Right atrium auricular region (tissue), 2 donors: Measurements from ENCODE around the gene ULK2. TPM values are rescaled to one million over a fixed set of nuclear protein-coding genes. Genes with fewer than 3 reads are reported as not detected.

ENCODE experiments used
- DNase-seq: peaks from one replicate; pipeline ENCODE4 v3.0.0-alpha.2; 2019; ENCODE audit warnings: low spot score
- H3K27ac ChIP-seq, 2 donors: fragments of 200-600 bp; sonication (generic); 1 replicate in 1 of 2; 2 replicates in 1 of 2; pipeline ENCODE4 v1.5.1; 2016 to 2019
- H3K27me3 ChIP-seq, 2 donors: fragments of 200-600 bp; sonication (generic); one replicate each; pipeline versions ENCODE4 v1.5.1 to v1.6.0; 2017 to 2019
- H3K36me3 ChIP-seq: fragments of 200-600 bp; sonication (generic); one replicate; pipeline ENCODE4 v1.5.1; 2016
- H3K4me1 ChIP-seq, 2 donors: fragments of 200-600 bp; sonication (generic); one replicate each; pipeline versions ENCODE4 v1.5.1 to v1.6.0; 2017 to 2019
- H3K4me3 ChIP-seq, 2 donors: fragments of 200-600 bp; sonication (generic); 1 replicate in 1 of 2; 2 replicates in 1 of 2; pipeline ENCODE4 v1.5.1; 2017 to 2019; ENCODE audit warnings: mild to moderate bottlenecking in 1 of 2, moderate library complexity in 1 of 2
- H3K9me3 ChIP-seq, 2 donors: fragments of 200-600 bp; sonication (generic); one replicate each; pipeline ENCODE4 v1.5.1; 2019
- CTCF ChIP-seq, 2 donors: fragments of 200-600 bp; sonication (generic); IDR thresholded peaks; one replicate each; pipeline ENCODE4 v1.5.1; 2019; ENCODE audit warnings: antibody characterized with exemption in 2 of 2
- total RNA-seq, 2 donors: library from RNA; depleted of rRNA; stranded (reverse); fragments of >200 nt; gene quantifications; one replicate each; pipeline ENCODE4 v1.1.0, GENCODE V29; 2016

The ULK2 gene
- total RNA-seq, 2 donors from 2014 or later = 18.4 to 20.3 TPM

DNA sequence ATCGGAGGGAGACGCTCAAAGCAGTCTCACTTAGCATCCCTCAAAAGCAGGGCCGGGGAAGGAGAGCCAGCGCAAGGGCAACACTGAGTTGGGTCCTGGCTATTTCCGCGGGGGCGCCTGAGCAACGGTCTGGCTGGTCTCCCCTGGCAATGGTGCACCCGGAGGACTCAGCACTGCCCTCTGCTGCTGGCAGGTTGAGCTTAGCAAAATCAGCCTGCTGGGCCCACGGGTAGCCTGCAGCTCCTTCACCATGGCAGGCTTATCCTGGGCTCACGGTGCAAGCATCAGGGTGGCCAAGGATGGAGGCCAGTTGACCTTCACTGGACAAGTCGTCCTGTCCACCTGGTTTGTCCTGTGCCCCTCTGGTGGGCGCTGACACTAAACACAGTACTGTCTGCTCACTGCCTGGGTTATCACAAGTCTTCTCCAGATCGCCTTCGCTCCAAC, 105.2 kb downstream of the ULK2 start:
- TF ChIP-seq CTCF (IDR thresholded peaks at IDR 0.05) = peak; percentile 39 to 88
- Histone ChIP-seq H3K27ac (no peak overlapping the region), H3K27me3 (no peaks in the 10 kb centered on the region), H3K4me3 (no peak overlapping the region), H3K36me3 (no peaks in the 10 kb centered on the region), H3K4me1 (peaks cover 0 to 7% of the 10 kb centered on the region in 2 donors), H3K9me3 (no peaks in the 10 kb centered on the region)
- DNase-seq = peak; percentile 73

GRCh38 chr17:19760746-19761145, 107.0 kb downstream of the ULK2 start:
- no peak for DNase-seq
- Histone ChIP-seq H3K4me3 (no peak overlapping the region), H3K4me1 (peaks cover 0 to 7% of the 10 kb centered on the region in 2 donors), H3K27ac (no peak overlapping the region), H3K36me3 (no peaks in the 10 kb centered on the region), H3K9me3 (no peaks in the 10 kb centered on the region), H3K27me3 (no peaks in the 10 kb centered on the region)
- no peak for TF ChIP-seq CTCF (IDR thresholded peaks at IDR 0.05)

GRCh38 chr17:19759568-19760549, 107.9 kb downstream of the ULK2 start:
- DNase-seq = no peak
- TF ChIP-seq CTCF (IDR thresholded peaks at IDR 0.05) = no peak
- no peaks in the 10 kb centered on the region for H3K36me3 ChIP-seq
- no peak overlapping the region for H3K4me3 ChIP-seq
- no peak overlapping the region for H3K27ac ChIP-seq
- no peaks in the 10 kb centered on the region for H3K27me3 ChIP-seq
- H3K4me1 ChIP-seq = peaks cover 0 to 7% of the 10 kb centered on the region in 2 donors
- H3K9me3 ChIP-seq = no peaks in the 10 kb centered on the region

DNA sequence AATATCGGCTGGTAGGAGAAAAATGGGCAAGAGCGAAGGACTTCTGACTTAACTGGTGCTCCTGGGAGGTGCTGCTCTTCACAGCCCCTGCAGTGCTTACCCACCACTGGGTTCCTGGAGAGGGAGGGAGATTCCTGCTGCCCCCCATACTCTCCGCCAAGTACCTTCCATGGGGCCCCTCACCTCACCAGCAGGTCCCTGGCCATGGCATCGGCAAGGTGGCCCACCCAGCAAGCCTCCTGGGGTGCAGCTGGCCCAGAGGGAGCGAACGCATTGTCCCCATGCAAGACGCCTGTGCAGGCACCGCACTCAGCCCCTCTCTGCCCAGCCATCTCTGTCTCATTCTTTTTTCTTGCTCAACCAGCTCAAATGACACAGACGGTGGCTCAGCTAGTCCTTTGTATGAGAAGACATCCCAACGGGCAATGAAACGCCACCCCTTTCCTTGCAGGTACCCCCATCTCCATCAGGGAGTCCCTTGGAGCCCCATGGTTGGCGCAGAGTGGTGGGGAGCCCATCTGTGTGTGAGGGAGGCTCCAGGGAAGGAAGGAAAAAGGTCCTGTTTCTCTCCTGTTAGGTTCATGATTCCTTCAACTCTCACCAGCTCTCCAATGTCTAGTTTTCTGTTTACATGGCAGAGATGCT, 110.1 kb downstream of the ULK2 start:
- Histone ChIP-seq H3K4me1 (peaks cover 0 to 8% of the 10 kb centered on the region in 2 donors), H3K36me3 (no peaks in the 10 kb centered on the region), H3K27me3 (no peaks in the 10 kb centered on the region), H3K4me3 (no peak overlapping the region), H3K9me3 (no peaks in the 10 kb centered on the region), H3K27ac (no peak overlapping the region)
- no peak for TF ChIP-seq CTCF (IDR thresholded peaks at IDR 0.05)
- no peak for DNase-seq

DNA sequence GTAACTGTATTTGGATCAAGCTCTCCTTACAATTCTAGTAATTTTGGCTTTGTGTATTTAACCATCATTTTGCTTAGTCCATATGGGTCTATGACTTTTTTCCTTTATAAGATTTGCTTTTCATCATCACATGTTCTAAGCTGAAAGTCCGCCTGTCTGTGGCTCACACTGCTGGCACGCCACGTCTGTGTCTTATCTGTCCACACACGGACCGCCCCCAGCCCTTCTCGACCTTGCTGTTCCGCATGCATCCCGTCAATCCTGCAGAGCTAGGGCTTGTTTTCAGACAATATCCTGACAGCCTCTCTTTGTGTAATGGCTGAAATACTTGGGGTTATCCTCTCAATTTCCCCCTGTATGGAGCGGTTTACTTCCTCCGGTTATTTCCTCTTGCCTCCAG, 111.2 kb downstream of the ULK2 start:
- DNase-seq = no peak
- Histone ChIP-seq H3K4me1 (peaks cover 0 to 5% of the 10 kb centered on the region in 2 donors), H3K27ac (no peak overlapping the region), H3K9me3 (no peaks in the 10 kb centered on the region), H3K27me3 (no peaks in the 10 kb centered on the region), H3K36me3 (no peaks in the 10 kb centered on the region), H3K4me3 (no peak overlapping the region)
- TF ChIP-seq CTCF (IDR thresholded peaks at IDR 0.05) = no peak
